Mammary epithelial cell (primary cell): ENCODE results near the gene SLC2A9.

Experiments
- CTCF ChIP-seq, 2 donors: IDR thresholded peaks in 1 of 2; conservative IDR thresholded peaks in 1 of 2; 2 replicates each; pipeline ENCODE4 v1.5.1; 2011 to 2012; ENCODE audit warnings: inconsistent platforms in 2 of 2, low read length in 2 of 2, mild to moderate bottlenecking in 2 of 2, control low read depth in 1 of 2, low read depth in 1 of 2; ENCODE audit not compliant: insufficient read depth in 1 of 2; ENCODE audit errors: extremely low read depth in 1 of 2
- EZH2 ChIP-seq: IDR thresholded peaks from 2 replicates; pipeline ENCODE4 v1.6.1; 2012; ENCODE audit warnings: low read length, inconsistent platforms, borderline replicate concordance

GRCh38 chr4:10048941-10049697 lies 27.8 kb upstream of the SLC2A9 start:
- TF ChIP-seq CTCF (conservative IDR thresholded peaks at IDR 0.05 in 1 of 2, IDR thresholded peaks at IDR 0.05 in 1 of 2; ENCODE audit: extremely low read depth in 1 of 2, insufficient read depth in 1 of 2, low read depth in 1 of 2, low read length in 2 of 2), result no peak
- TF ChIP-seq EZH2, result no peak
